ENCODE data around the gene ZNF112.

Gene ZNF112

GRCh38 chr19:44308011-44308410 is 48.5 kb downstream of the ZNF112 start:
- H3K27ac Mint-ChIP-seq: no peak overlapping the region

GRCh38 chr19:44306283-44306682 is 50.2 kb downstream of the ZNF112 start:
- Mint-ChIP-seq H3K27me3 (peaks cover 9% of the 10 kb centered on the region), H3K9me3 (peaks cover 32% of the 10 kb centered on the region), H3K4me3 (no peak overlapping the region), H3K4me1 (ENCODE audit: low read depth) (peaks cover 30% of the 10 kb centered on the region), H3K27ac (no peak overlapping the region), H3K36me3 (ENCODE audit: low read depth) (peaks cover 35% of the 10 kb centered on the region)
- no peak for DNase-seq

More at GRCh38 chr19:44308011-44308410, 48.5 kb downstream of the ZNF112 start:
- no peak for DNase-seq
- Mint-ChIP-seq H3K36me3 (ENCODE audit: low read depth) (peaks cover 25% of the 10 kb centered on the region), H3K9me3 (peaks cover 34% of the 10 kb centered on the region), H3K27me3 (peaks cover 12% of the 10 kb centered on the region), H3K4me3 (no peak overlapping the region), H3K4me1 (ENCODE audit: low read depth) (peaks cover 26% of the 10 kb centered on the region)

GRCh38 chr19:44305457-44305856 is 51.0 kb downstream of the ZNF112 start:
- no peak for DNase-seq
- Mint-ChIP-seq H3K27ac (no peak overlapping the region), H3K4me3 (peak overlapping the region; percentile 85)

DNA sequence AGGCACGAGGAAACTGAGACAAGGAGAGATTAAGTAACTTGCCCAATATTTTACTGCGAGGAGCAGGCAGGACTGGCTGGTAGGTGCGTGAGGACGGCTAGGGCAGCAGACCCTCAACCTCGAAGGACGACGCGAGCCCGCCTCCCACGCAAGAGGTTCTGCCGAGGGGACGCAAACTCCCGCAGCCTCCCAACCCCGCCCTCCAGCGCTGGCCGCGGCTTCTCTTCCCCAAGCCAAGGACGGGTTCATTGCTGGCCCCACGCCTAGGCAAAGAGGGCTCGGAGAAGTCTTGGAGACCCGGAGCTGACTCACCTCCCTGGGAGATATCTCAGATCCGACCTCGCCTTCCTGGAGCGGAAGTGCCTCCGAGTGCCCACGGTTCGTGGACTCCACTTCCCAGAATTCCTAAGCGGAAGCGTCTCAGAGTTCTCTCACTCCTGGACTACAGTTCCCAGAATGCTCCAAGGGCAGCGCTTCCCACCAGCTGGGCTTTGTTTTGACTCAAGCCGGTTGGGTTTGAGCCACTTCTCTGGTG is 51.8 kb downstream of the ZNF112 start, which contains the start of gene ZNF235:
TSS of gene ZNF235 (minus strand) at position 367 of the 535 bp plus-strand sequence. CDS start 1,621 bp downstream, outside the sequence.
- H3K4me3 Mint-ChIP-seq: peak within 1 kb of the TSS; percentile 85
- peaks cover 30% of the 10 kb centered on the region for H3K4me1 Mint-ChIP-seq (ENCODE audit: low read depth)
- H3K36me3 Mint-ChIP-seq (ENCODE audit: low read depth): peaks cover 51% of the 10 kb centered on the region
- peak within 1 kb of the TSS; percentile 85 for H3K27ac Mint-ChIP-seq
- H3K27me3 Mint-ChIP-seq: peaks cover 4% of the 10 kb centered on the region
- H3K9me3 Mint-ChIP-seq: peaks cover 30% of the 10 kb centered on the region
- peak; percentile 80 for DNase-seq

More at GRCh38 chr19:44305457-44305856, 51.0 kb downstream of the ZNF112 start:
- Mint-ChIP-seq H3K4me1 (ENCODE audit: low read depth) (peaks cover 30% of the 10 kb centered on the region), H3K9me3 (peaks cover 28% of the 10 kb centered on the region), H3K36me3 (ENCODE audit: low read depth) (peaks cover 44% of the 10 kb centered on the region), H3K27me3 (peaks cover 4% of the 10 kb centered on the region)

- Mint-ChIP-seq H3K4me1 (ENCODE audit: low read depth) (peaks cover 30% of the 10 kb centered on the region), H3K4me3 (peak overlapping the region; percentile 85), H3K27me3 (peaks cover 4% of the 10 kb centered on the region), H3K9me3 (peaks cover 34% of the 10 kb centered on the region), H3K36me3 (ENCODE audit: low read depth) (peaks cover 58% of the 10 kb centered on the region), H3K27ac (peak overlapping the region; percentile 85)
- DNase-seq: no peak
Measured at GRCh38 chr19:44303976-44304568, 52.4 kb downstream of the ZNF112 start.

DNA sequence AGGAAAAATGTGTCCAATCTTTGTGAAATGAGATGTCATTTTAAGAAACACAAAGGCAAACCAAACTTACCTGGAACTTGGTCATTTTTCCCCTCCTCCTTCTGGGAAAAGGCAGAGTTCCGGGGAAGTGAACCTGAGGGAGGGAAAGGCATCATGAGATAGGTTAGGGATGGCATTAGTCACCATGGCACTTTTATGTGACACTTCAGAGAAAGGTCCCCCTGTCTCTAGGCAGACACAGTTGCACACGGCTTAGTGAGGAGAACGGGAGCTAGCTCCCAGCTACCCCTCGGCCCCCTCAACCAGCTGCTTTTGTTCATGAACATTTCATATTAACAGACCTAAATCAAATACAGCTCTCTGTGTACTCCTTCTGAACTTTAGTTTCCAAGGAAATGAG is 53.2 kb downstream of the ZNF112 start:
- H3K4me3 Mint-ChIP-seq: peak overlapping the region; percentile 85
- H3K27ac Mint-ChIP-seq: no peak overlapping the region
- H3K9me3 Mint-ChIP-seq: peaks cover 33% of the 10 kb centered on the region
- H3K27me3 Mint-ChIP-seq: no peaks in the 10 kb centered on the region
- H3K36me3 Mint-ChIP-seq (ENCODE audit: low read depth): peaks cover 65% of the 10 kb centered on the region
- H3K4me1 Mint-ChIP-seq (ENCODE audit: low read depth): peaks cover 30% of the 10 kb centered on the region
- DNase-seq: no peak

DNA sequence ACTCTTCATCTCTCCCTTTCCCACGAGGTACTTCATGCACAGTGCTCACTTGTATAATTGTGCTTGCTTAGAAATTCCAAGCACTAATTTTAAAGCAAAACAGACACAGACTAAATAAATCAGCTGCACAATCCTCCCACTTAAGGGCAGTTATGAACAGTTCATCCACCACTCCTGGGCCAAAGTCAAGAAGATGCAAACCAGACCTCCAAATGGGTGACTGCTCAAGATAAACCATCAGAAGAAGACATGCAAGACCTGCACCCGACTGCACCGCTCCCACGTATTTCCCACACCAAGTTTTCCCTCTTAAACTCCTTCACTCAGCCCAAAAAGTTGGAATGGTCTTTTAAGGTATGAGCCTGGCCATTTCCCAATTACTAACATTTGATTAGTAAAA is 71.5 kb downstream of the ZNF112 start:
- H3K27me3 Mint-ChIP-seq: no peaks in the 10 kb centered on the region
- no peak for DNase-seq
- no peaks in the 10 kb centered on the region for H3K4me1 Mint-ChIP-seq (ENCODE audit: low read depth)
- H3K9me3 Mint-ChIP-seq: peaks cover 80% of the 10 kb centered on the region
- no peak overlapping the region for H3K4me3 Mint-ChIP-seq
- no peak overlapping the region for H3K27ac Mint-ChIP-seq
- peaks cover 78% of the 10 kb centered on the region for H3K36me3 Mint-ChIP-seq (ENCODE audit: low read depth)

DNA sequence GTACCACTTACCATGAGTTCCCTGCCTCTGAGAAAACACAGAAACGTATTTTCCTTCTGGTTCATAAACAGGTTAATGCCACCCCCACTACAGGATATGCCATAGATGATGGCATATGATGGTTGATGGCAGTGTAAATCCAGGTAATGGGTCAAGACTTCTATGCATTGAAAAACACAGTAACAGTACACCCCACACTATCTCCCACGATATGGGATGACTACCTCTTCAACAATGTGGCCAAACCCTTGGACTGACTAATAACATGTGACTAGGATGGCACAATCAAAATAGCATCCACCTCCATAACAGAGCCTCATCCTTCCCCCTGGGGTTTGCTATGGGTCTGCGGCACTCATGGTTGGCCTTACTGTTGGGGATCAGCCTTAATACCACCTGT is 73.6 kb downstream of the ZNF112 start:
- Mint-ChIP-seq H3K4me1 (ENCODE audit: low read depth) (no peaks in the 10 kb centered on the region), H3K4me3 (no peak overlapping the region), H3K9me3 (peaks cover 77% of the 10 kb centered on the region), H3K27me3 (no peaks in the 10 kb centered on the region), H3K36me3 (ENCODE audit: low read depth) (peaks cover 74% of the 10 kb centered on the region), H3K27ac (no peak overlapping the region)
- no peak for DNase-seq

DNA sequence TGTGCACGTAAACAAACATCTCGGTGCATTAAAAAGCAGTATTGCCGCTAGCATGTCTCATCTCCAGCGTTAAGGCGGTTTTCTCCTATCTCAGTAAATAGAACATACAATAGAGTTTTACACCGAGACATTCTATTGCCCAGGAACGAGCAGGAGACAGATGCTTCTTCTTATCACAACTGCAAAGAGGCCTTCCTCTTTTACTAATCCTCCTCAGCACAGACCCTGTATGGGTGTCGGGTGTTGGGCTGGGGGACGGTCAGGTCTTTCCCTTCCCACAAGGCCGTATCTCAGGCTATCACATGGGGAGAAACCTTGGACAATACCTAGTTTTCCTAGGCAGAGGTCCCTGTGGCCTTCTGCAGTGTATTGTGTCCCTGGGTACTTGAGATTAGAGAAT is 75.6 kb downstream of the ZNF112 start:
- Mint-ChIP-seq H3K36me3 (ENCODE audit: low read depth) (peaks cover 69% of the 10 kb centered on the region), H3K4me3 (no peak overlapping the region), H3K9me3 (peaks cover 70% of the 10 kb centered on the region), H3K27me3 (no peaks in the 10 kb centered on the region), H3K4me1 (ENCODE audit: low read depth) (no peaks in the 10 kb centered on the region), H3K27ac (no peak overlapping the region)
- DNase-seq: no peak

DNA sequence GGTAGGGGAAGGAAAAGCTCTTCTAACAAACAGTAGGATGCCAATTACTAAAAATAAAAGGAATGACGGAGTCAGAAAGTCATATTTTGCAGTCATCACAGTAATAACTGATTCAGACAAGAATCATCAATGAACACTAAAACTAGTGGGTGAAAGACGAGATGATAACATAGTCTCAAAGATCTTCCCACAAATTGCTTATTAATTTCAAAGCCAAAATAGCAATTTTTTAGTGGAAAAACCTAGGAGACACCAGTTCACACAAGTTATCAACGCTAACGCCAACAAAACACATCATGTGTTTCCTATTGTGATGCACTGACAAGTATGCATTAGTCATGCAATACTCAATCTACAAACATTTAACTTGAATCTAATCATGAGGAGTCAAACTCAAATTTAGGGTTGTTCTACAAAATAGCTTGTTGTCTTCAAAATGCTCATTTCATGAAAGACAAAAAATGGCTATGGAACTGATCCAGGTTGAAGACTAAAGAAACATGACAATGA is 78.2 kb downstream of the ZNF112 start:
- no peak for DNase-seq
- Mint-ChIP-seq H3K27me3 (no peaks in the 10 kb centered on the region), H3K36me3 (ENCODE audit: low read depth) (peaks cover 72% of the 10 kb centered on the region), H3K4me1 (ENCODE audit: low read depth) (no peaks in the 10 kb centered on the region), H3K4me3 (no peak overlapping the region), H3K27ac (no peak overlapping the region), H3K9me3 (peaks cover 72% of the 10 kb centered on the region)

- no peak for DNase-seq
- peaks cover 70% of the 10 kb centered on the region for H3K9me3 Mint-ChIP-seq
- no peak overlapping the region for H3K27ac Mint-ChIP-seq
- H3K36me3 Mint-ChIP-seq (ENCODE audit: low read depth): peaks cover 71% of the 10 kb centered on the region
- H3K4me1 Mint-ChIP-seq (ENCODE audit: low read depth): no peaks in the 10 kb centered on the region
- H3K27me3 Mint-ChIP-seq: no peaks in the 10 kb centered on the region
- no peak overlapping the region for H3K4me3 Mint-ChIP-seq
Measured at GRCh38 chr19:44277331-44277730, 79.1 kb downstream of the ZNF112 start.

Measured in activated T-cell treated with anti-CD3 and anti-CD28 coated beads, Interleukin-2, amount 50 U/mL, for 24 hours (primary cell).